Measurements from ENCODE around the gene MT2A. TPM values are rescaled to one million over a fixed set of nuclear protein-coding genes. Genes with fewer than 3 reads are reported as not detected.

Gene MT2A
- total and polyA plus RNA-seq, 2 of the 4 experiments (the other 2 are of a cell fraction) = 25.5 to 621 TPM

GRCh38 chr16:56569971-56570370 is 38.4 kb upstream of the MT2A start:
- Histone ChIP-seq H2BK20ac (ENCODE audit: low read depth, low read length) (no peak overlapping the region), H4K20me1 (ENCODE audit: insufficient read depth, low read length) (no peaks in the 10 kb centered on the region), H2BK15ac (ENCODE audit: low read depth, low read length) (no peak overlapping the region), H3K36me3 (ENCODE audit: control insufficient read depth, insufficient read depth, low read length) (no peaks in the 10 kb centered on the region), H4K5ac (ENCODE audit: low read depth, low read length) (no peak overlapping the region), H4K8ac (ENCODE audit: low read depth in 2 of 2, low read length in 2 of 2) (no peak overlapping the region), H3K79me1 (ENCODE audit: low read depth in 1 of 2, low read length in 2 of 2) (no peaks in the 10 kb centered on the region), H3K27me3 (ENCODE audit: control insufficient read depth, insufficient read depth, low read length) (peaks cover 48% of the 10 kb centered on the region), H3K27ac (ENCODE audit: insufficient read depth, low read length) (no peak overlapping the region), H2AFZ (replicated peaks; ENCODE audit: low read length, poor library complexity) (no peak overlapping the region), H2AK5ac (ENCODE audit: low read depth, low read length) (no peak overlapping the region), H3K9ac (ENCODE audit: low read depth, low read length) (no peak overlapping the region), H2BK120ac (ENCODE audit: low read depth, low read length) (no peak overlapping the region), H2BK5ac (ENCODE audit: low read depth, low read length, poor library complexity, severe bottlenecking) (no peak overlapping the region), H3K4me1 (ENCODE audit: control insufficient read depth, insufficient read depth, low read length) (no peaks in the 10 kb centered on the region), H3K9me3 (ENCODE audit: control insufficient read depth, insufficient read depth, low read length) (0 out of 2 replicates have a peak, but pooled peaks cover 1% of the 10 kb centered on the region), H3K4me3 (ENCODE audit: insufficient read depth, low read depth, low read length) (no peak overlapping the region), H3K4me2 (ENCODE audit: low read depth, low read length) (no peak overlapping the region), H3K9me1 (ENCODE audit: insufficient read depth, low read length) (no peaks in the 10 kb centered on the region), H3K23ac (ENCODE audit: low read depth, low read length) (no peak overlapping the region), H2AK9ac (replicated peaks; ENCODE audit: low read depth, low read length, poor library complexity) (no peak overlapping the region), H3K18ac (ENCODE audit: low read depth, low read length) (no peak overlapping the region), H3K56ac (ENCODE audit: extremely low read depth, insufficient read depth, low read length) (no peak overlapping the region), H3K14ac (replicated peaks; ENCODE audit: low read depth, low read length) (no peak overlapping the region), H3K4ac (ENCODE audit: low read depth, low read length) (no peak overlapping the region), H4K91ac (ENCODE audit: insufficient read depth, low read depth, low read length) (no peak overlapping the region)
- no peak for TF ChIP-seq NFE2L2 (IDR thresholded peaks at IDR 0.05; ENCODE audit: low read depth, low read length)
- TF ChIP-seq CHD1 (IDR thresholded peaks at IDR 0.05; ENCODE audit: low read depth, low read length) = no peak
- TF ChIP-seq SMC3 (IDR thresholded peaks at IDR 0.05; ENCODE audit: low read depth, low read length) = no peak
- TF ChIP-seq RFX5 (IDR thresholded peaks at IDR 0.05; ENCODE audit: low read depth, low read length) = no peak
- no peak for TF ChIP-seq ELK1 (IDR thresholded peaks at IDR 0.05; ENCODE audit: borderline replicate concordance, low read depth, low read length)
- TF ChIP-seq USF2 (IDR thresholded peaks at IDR 0.05; ENCODE audit: low read depth, low read length) = no peak
- TF ChIP-seq MAFK (IDR thresholded peaks at IDR 0.05; ENCODE audit: low read depth, low read length) = no peak
- TF ChIP-seq MXI1 (IDR thresholded peaks at IDR 0.05; ENCODE audit: borderline replicate concordance, low read depth, low read length) = no peak
- no peak for TF ChIP-seq CTCF (conservative IDR thresholded peaks at IDR 0.05; ENCODE audit: low read depth, low read length)
- TF ChIP-seq RAD21 (IDR thresholded peaks at IDR 0.05; ENCODE audit: low read length) = no peak
- ChIA-PET CTCF (no interaction called here), POLR2A (ENCODE audit: unreplicated experiment) (no interaction called here)
- intact Hi-C loops (cut with micrococcal nuclease) (no loop called here), dilution Hi-C loops (cut with HindIII; ENCODE audit: low sequenced_read_pairs, unreplicated experiment) (no loop called here), in situ Hi-C loops (cut with MboI; ENCODE audit: low sequenced_read_pairs) (no loop called here)
- BruUV-seq (replicated peaks) = no TSS peak
- ATAC-seq (ENCODE audit: low read depth) = no peak
- WGBS, 2 experiments (ENCODE audit: extremely low coverage in 2 of 2, insufficient read length in 1 of 2) = no CpG with 5 or more reads among the region's 1 CpG
- DNase-seq = no peak
